GM21737 (cell line): Measurements from ENCODE around the gene SCT.
"Not testable (repeated sequence)": the region's sequence is repeated elsewhere in the genome, so short reads cannot be mapped to it uniquely, and the experiment has no call there.

ENCODE experiments used
- ATAC-seq: cut with Tn5 transposase; IDR thresholded peaks from one replicate; pipeline ENCODE4 v1.9.1; 2021; ENCODE audit warnings: mild to moderate bottlenecking, moderate library complexity; ENCODE audit not compliant: unreplicated experiment

Gene SCT

GRCh38 chr11:626475-627307, at the start of gene SCT:
SCT (minus strand) TSS chr11:627181; CDS start chr11:627143, 38 bp downstream.
- ATAC-seq, result no peak

GRCh38 chr11:674406-674805, 47.4 kb upstream of the SCT start:
- no peak for ATAC-seq

- no peak for ATAC-seq
Measured at GRCh38 chr11:673866-674265, 46.9 kb upstream of the SCT start.

- ATAC-seq, result no peak
Measured at GRCh38 chr11:665704-666281, 38.8 kb upstream of the SCT start.

GRCh38 chr11:665062-665703, 38.2 kb upstream of the SCT start:
- ATAC-seq, result no peak

GRCh38 chr11:662689-663274, 35.8 kb upstream of the SCT start:
- no peak for ATAC-seq

GRCh38 chr11:660681-661444, 33.9 kb upstream of the SCT start:
- ATAC-seq, result no peak

GRCh38 chr11:660281-660680, 33.3 kb upstream of the SCT start:
- ATAC-seq, result no peak

- no peak for ATAC-seq
Measured at GRCh38 chr11:659532-660085, 32.6 kb upstream of the SCT start.

GRCh38 chr11:657691-658126, 30.7 kb upstream of the SCT start:
- no peak for ATAC-seq

- ATAC-seq, result no peak
Measured at GRCh38 chr11:656866-657265, 29.9 kb upstream of the SCT start.

GRCh38 chr11:656426-656825, 29.4 kb upstream of the SCT start:
- no peak for ATAC-seq

GRCh38 chr11:655036-655726, 28.2 kb upstream of the SCT start:
- ATAC-seq, result no peak

GRCh38 chr11:654444-654843, 27.5 kb upstream of the SCT start:
- not testable (repeated sequence) for ATAC-seq

- ATAC-seq, result no peak
Measured at GRCh38 chr11:653837-654236, 26.9 kb upstream of the SCT start.

- ATAC-seq, result not testable (repeated sequence)
Measured at GRCh38 chr11:653136-653535, 26.2 kb upstream of the SCT start.

GRCh38 chr11:650482-650881, 23.5 kb upstream of the SCT start:
- no peak for ATAC-seq

- not testable (repeated sequence) for ATAC-seq
Measured at GRCh38 chr11:647672-648158, 20.7 kb upstream of the SCT start.

- ATAC-seq, result no peak
Measured at GRCh38 chr11:646214-646613, 19.2 kb upstream of the SCT start.

- no peak for ATAC-seq
Measured at GRCh38 chr11:645536-645935, 18.6 kb upstream of the SCT start.
